GM21576 (cell line): Measurements from ENCODE around the gene HOXA10.

ENCODE experiments used
- ATAC-seq: cut with Tn5 transposase; IDR thresholded peaks from one replicate; pipeline ENCODE4 v1.9.1; 2021; ENCODE audit warnings: mild to moderate bottlenecking, moderate library complexity; ENCODE audit not compliant: unreplicated experiment

Gene HOXA10

DNA sequence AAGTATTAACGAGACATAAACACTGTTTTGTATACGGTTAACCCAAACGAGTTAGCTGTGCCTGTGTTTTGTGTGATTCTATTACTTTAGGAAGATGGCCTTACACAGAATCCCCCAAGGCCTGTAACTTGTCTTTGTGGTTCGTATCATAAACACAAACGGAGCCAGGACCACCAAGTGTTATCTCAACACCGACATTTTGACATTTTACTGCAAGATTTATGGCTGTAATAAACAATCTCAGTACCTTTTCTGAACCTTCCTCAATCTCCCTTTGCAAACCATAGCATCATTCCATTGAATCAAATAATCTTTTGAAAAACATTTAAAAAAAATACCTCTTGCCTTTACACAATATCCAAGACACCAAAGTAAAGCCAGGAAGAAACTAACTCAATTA lies 41.1 kb downstream of the HOXA10 start:
- no peak for ATAC-seq

DNA sequence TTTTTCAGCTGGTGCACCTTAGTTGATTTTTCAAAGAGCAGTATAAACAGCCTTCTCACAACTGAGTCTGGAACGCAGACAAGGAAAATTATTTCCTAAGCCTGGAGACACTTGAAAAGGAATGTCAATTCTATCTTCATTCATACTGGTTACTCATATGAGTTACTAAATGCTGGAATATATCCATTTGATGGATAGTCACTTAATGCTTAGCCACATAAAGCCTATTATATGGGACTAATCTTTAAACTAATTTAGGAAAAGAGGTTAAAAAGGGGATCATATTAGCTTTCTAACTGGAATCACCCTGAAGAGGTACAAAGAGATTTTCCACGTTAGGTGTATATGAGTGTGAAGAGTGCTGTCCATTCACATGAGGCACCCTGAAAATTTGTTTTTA lies 41.9 kb downstream of the HOXA10 start:
- ATAC-seq = no peak

DNA sequence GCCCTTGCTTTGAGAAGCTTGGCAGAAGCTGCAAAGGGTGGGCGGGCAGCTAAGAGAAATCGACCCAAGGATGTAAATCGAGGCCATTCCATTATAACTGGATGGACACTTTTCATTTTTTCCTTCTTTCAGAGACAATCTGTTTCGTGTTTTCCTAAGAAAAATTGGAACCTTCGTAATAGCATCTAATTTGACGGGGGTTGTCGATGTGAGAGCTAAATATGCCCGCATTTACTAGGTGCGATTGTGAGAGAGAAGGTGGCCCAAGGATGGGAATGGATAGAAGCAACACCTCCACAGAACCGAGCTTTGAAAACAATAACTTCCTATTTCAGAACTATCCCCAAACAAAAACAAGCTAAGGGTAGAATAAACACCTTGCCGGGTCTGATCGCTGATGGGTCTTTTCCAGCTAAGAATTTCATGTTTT lies 42.7 kb downstream of the HOXA10 start:
- no peak for ATAC-seq

DNA sequence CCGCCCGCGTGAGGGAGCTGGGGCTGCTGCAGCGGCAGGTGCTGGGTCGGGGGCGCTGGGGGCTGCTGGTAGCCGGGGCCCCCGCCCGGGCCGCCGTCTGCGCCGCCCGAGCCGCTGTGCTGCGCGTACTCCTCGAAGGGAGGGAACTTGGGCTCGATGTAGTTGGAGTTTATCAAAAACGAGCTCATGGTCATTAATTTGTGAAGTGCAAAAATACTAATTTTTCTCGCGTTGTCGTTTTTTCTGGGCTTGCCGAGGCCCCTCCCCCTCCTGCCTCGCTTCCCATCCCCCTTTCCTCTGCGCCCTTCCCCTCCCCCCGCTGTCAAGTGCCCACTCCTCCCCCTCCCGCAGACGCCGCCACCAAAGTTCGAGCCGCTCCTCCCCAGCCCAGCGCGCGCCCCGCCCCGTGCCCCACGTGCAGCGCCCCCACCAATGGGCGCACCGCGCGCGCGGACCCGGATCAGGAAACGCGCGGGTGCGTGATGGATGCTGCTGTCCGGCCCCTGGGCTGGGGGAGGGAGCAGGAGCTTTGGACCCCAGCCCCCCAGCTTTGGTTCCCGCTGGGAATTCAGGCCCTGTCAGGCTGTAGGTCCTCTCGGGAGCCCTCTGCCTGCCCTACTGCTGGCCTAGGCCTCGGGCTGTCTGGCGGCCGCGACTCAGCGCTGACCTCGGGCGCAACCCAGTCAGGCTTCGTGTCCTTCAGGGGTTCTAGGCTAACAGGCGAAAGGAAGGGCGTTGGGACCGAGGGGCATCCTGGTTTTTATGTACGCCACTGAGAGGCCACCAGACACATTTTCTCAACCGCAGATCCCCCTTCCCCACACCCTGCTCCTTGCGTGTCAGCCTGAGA lies 43.4 kb downstream of the HOXA10 start, which contains the start of gene HOXA4:
TSS of gene HOXA4 (minus strand) at position 218 of the 850 bp plus-strand sequence. CDS start at position 194, 24 bp downstream.
- ATAC-seq = no peak

DNA sequence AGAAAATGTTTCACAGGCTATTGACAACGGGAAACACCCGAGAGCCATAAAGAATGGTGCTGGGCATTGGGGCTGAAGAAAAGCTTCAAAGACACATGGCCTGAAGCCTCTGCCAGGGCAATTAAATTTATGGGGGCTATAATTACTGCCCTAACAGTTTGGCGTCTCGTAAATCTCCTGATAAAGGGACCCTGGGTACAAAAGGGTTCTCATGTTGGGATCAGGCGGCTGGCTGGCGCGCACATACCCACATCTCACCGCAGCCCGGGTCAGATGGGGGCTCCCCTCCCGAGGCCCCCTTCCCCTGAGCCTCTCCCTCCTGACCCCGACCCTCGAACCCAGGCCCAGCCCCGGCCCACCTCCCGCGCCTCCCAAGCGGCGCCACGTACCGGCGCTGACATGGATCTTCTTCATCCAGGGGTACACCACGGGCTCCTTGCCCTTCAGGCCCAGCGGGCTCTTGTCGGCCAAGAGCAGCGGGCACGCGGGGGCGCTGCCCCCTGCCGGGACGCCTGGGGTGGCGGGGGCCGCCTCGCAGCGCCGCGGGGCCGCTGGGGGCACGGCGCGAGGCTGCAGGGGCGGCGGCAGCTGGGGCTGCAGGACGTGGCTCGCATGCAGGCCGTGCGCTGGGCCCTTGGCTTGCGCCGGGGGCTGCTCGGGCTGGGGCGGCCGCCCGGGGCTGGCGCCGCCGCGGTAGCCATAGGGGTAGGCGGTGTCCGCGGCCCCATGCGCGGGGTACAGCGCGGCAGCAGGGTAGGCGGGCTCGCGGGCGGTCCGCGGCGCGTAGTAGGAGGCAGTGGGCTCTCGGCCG lies 44.2 kb downstream of the HOXA10 start:
- ATAC-seq = no peak

DNA sequence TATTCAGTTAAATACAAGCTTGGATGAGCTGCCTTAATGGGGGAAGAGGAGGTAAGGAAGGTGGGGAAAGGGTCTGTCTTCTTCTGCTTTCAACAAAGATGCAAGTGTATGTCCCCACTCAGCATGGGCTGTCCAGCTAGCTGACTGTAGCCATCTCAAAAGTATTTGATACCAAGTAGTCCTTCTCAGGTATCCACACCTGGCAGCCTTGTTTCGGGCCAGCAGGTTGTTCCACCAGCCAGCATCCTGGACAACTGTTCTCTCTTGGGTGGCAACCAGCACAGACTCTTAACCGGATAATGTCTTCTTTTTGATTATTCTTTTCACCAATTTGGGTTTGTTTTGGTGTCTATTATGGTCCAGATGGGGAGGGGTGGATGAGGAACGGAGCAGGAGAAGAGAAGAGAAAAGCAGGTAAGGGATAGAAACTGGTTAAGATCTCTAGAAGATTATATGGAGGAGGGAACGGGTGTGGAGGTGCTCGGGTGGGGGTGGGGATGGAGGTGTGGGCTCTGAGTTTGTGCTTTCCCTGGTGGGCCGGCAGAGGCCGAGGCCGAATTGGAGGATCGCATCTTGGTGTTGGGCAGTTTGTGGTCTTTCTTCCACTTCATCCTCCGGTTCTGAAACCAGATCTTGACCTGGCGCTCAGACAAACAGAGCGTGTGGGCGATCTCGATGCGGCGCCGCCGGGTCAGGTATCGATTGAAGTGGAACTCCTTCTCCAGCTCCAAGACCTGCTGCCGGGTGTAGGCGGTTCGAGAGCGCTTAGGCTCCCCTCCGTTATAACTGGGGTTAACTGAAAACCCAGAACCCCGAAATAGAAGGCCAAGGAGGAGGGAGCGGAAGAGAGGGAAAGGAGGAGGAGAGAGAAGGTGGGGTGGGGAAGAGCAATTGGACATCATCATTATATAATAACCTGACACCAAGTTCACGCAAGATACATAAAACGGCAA lies 45.1 kb downstream of the HOXA10 start:
- no peak for ATAC-seq

DNA sequence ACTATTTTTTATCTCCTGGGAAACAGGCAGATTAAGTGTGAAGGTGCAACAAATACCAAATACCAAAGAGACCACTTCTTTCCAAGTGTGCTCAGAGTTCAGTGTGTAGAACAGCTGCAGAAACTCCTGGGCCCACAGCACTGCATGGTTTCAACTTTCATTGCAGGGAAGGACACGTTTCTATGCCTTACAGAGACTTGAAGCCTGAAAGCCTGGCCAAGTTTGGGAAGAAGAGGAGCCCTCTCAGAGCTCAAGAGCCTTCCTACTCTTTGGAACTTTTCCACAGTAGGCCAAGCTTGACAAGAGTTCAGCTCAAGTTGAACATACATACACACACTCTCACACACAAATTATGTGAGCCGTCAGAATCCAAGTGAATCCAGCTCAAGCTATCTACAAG lies 46.1 kb downstream of the HOXA10 start:
- ATAC-seq = no peak

DNA sequence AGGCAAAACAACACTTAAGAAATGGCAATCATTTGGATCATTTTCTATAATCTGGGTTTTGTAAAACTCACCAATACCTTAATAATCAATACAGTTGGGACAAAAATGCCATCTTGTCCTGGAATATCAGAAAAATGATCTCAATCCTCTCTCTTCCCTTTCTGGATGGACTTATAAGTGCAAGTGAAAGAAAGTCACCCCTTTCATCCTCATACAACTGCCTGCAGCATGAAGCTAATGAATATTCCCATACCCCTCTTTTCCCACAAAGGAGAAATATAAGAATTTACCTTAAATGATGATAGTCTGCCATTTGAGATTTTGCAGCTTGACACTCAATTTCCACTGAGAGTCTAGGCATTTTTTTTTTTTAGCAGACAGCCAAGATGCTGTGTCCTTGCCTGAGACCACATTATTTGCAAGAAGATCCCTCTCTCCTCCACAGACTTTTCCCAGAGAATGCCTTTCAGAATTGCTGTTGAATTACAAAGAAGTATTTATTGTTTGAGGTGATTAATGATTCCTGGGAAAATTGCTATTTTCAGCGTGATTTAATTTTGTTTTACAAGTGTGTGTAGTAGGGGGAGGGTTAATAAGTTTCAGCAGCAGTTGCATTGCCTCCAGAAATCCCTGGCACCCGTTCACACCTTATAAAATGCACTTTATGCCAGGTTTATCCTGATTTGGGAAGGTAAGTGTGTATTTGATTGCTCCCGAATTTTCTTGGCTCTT lies 47.4 kb downstream of the HOXA10 start:
- no peak for ATAC-seq

DNA sequence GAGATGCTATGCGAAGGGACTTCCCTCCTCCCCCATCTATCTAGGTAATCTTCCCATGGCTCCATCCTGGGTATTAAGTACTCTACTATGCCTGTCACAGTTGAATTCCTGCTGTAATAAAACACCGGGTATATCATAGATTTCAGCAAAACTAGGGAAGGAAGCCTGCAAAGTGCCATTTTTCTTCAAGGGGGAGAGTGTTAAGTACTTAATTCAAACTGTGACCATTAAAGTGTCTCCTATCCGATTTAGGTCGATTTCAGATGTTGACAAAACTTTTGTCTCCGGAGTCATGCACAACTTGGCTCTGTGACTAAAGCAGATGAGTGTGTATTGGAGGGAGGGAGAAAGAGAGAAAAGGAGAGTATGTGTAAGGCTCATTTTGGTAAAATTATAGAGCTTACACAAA lies 48.1 kb downstream of the HOXA10 start:
- ATAC-seq = no peak

DNA sequence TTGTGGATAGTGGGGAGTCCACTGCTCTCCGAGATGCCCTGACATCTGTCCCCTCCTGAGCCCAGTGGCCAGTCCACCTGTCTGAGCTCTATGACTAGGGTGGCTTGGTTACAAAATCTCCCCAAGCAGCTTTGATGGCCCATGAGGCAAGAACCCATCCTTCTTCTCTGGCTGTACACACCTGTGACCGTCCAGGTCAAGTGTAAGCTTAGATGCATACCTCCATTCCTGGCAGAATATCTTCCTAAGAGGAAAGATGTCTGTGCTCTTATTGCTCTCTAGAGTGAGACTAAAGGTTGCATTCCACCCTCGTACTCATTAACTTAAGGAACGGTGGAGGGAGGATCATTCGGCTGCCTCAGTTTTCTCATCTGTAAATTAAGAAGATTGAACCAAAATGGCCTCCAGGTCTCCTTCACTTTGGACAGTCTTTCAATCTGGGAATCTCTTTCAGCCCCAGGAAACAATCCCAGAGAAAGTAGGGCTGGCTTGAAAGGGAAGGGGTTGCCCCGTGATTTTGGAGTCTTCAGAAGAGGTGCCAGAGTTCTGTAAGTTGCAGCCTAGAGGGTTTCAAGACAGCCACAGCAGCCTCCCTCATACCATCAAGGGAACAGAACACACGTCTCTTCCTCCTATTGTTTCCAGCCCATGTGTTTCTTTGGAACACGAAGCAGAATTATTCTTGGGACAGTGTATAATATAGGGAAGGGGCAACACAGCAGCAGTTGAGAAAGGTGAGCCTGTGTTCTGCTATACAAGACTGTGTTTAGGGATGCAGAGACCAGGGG lies 49.0 kb downstream of the HOXA10 start:
- ATAC-seq = no peak

DNA sequence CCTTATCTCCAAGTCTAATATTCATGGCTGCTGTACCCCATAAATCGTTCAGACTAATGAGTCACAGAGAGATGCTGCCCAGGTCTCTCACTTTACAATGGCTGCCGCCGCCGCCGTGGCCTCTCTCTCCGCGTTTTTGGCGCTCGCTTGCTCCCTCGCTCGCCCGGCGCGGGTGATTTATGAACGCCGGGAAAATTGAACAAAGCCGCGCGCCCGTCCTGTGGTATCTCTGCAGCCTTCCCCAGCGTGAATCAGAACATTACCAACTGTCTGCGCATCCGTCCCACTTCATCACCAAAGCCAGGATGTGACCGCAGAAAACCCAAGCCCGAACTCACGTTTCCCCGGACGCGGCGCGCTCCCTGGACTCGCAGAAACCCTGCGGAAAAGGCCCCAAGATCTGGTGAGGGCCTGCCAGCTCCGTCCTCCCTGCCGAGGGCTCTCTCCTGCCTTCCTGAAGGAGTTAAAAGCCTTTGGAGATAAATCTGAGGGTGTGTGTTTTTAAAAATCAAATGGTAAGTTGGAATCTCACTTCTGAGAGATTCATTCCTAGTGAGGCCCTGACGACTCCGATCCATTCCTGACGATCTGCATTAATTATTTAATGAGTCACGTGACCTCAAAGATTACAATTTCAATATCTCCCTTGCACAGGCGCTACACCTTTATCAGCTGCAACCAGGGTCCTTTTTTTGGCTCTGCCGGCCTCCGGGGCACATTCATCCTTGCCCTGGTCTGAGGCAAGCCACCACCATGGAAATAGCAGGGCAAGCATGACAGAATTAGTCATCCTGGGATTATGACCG lies 49.8 kb downstream of the HOXA10 start:
- ATAC-seq = no peak

DNA sequence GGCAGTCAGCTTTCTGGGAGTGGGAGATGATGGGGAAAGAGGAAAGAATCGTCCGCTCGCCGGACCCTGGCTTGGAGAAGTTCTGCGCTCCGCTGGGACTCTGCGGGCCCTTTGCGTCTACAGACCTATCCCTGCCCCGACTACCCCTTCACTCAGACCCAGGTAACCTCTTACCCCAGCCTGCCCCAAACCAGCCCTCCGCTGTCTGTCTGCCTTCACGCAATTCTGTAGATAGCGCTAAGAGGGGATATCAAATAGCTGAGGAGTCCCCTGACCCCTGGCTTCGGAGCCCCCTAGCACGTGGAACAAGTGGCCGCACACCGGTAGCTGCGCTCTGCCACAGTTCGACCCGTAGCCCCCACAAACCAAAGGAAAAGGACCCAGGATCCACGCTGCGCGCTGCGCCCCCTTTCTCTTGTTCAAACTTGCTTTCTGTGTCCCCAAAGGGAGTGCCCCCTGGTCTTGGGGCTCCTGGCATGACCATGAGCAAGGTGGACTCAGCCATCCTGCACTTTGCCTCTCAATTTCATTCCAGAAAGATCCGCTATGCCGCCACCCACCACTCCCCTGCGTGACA lies 50.6 kb downstream of the HOXA10 start:
- ATAC-seq = no peak

DNA sequence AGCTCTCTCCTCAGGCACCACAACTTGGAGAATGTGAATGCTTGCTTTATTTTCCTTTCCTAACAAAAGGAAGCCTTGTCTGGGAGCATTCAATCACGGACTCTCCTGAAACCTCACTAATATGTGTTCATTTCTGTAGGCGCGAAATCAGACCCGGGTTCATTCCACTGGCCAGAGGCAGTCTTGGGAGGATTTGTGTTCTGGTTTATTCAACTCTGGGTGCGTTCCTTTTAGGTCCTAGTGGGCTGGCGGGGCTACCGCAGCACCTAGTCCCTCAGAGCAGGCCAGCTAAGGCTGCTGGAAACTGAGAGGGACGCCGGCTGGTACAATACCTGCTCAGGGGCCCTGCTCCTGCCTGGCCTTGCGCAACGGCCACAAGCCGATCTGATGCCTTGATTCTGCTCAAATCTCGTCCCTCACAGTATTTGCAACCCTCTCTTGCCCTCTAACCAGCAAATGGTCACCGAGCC lies 51.1 kb downstream of the HOXA10 start:
- no peak for ATAC-seq

DNA sequence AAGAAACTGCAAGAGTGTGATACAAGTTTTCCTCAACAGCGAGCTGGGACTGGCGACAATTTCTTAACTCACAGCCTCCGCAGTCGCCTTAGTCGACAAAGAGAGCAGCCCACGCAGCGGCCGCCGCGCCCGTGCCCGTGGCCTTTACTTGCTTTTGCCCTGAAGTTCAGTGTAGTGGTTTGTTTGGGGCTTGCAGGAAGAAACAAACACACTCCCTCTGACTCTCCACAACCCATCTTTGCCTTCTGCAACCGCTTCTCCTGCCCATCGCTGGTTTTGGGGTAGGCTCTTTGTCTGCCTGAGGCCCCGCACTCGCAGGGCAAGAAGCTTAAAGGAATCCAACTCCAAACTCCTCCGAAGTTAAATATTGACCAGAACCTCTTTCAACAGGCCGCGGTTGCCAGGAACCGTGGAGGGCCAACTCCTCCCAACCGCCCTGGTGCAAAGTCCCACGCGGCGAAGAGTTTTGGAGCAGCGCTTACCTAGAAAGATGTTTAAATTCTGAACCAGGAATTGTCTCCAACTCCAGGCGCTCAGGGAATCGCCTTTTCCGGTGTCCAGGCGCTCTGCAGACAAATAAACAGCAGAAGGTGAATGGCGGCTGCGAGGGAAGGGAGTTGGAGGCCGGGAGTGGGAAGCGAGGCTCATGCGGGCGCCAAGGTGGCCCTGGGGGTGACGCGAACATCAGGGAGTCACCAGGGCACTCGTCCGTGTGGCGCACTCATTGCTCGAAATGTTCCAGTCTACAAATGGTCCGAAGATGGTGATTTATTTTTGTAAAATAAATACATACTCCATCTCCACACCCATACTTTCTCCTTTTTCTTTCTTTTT lies 51.8 kb downstream of the HOXA10 start:
- no peak for ATAC-seq

DNA sequence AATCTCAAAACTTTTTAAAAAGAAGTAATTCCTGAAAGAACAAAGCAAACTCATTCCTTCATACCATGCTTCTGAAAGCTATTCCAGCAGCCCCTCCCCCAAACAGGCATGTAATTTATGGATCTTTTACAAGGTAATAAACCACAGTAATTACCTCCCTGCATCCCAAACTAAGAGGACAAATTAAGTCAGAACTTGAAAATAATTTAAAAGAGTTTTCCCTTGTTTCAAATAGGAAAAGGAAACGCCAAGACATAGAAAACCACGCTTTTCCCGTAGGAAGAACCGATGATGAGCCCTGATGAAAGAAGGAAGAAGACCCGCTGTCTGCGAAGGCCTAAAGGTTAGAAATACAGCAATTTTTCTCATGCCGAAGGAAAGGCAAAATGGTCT lies 52.4 kb downstream of the HOXA10 start:
- no peak for ATAC-seq
